ENCODE results near the gene TEKT1. TPM values are rescaled to one million over a fixed set of nuclear protein-coding genes. Genes with fewer than 3 reads are reported as not detected.
A peak's percentile ranks its signal among the peaks of the same experiment; 100 is the strongest.
"Not testable (repeated sequence)": the region's sequence is repeated elsewhere in the genome, so short reads cannot be mapped to it uniquely, and the experiment has no call there.

TEKT1 gene
- total and polyA plus RNA-seq, 9 of the 15 experiments (the other 6 are each of a cell fraction or from before 2014, with no cell fraction given) = 0.06 TPM; not detected in 8

DNA sequence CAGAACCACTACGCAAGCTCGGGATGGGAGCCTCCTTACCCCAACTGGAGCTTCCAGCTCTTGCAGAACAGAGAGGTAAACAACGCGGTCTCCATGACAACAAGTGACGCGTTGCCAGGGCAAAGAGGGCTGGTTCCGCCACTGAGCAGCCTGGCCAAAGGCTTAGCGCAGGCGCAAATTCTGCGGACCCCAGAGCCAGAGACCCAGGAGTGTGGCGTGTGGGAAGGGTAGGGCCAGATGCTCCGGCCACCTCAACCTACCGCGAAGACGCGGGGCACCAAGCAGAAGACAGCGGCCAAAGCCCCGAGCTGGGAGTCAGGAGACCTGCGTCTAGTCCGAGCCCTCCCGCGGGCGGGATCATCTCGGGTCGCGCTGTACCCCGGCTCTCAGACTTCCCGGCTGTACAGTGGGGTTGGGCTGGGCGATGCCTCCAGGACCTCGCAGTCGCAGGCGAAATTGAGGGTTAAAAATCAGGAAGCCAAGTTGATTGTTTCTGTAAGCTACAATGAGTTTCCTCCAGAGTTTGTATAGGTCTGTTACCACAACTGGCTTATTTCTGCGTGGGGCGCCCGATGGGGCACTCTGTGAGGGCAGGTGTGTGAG, at the start of gene TEKT1 (continued):
- TF ChIP-seq FOXJ3 (CRISPR knock-in tag; IDR thresholded peaks at IDR 0.05) = peak; percentile 61; the same call in 1 of the 2 replicates
- TF ChIP-seq, protein P1, sequence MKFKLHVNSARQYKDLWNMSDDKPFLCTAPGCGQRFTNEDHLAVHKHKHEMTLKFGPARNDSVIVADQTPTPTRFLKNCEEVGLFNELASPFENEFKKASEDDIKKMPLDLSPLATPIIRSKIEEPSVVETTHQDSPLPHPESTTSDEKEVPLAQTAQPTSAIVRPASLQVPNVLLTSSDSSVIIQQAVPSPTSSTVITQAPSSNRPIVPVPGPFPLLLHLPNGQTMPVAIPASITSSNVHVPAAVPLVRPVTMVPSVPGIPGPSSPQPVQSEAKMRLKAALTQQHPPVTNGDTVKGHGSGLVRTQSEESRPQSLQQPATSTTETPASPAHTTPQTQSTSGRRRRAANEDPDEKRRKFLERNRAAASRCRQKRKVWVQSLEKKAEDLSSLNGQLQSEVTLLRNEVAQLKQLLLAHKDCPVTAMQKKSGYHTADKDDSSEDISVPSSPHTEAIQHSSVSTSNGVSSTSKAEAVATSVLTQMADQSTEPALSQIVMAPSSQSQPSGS (CRISPR knock-in tag; IDR thresholded peaks at IDR 0.05) = no peak
- peak; percentile 88 for TF ChIP-seq FOXJ2 (tag; IDR thresholded peaks at IDR 0.05)
- peak; percentile 72 for TF ChIP-seq CREM (IDR thresholded peaks at IDR 0.05; ENCODE audit: low read depth)

DNA sequence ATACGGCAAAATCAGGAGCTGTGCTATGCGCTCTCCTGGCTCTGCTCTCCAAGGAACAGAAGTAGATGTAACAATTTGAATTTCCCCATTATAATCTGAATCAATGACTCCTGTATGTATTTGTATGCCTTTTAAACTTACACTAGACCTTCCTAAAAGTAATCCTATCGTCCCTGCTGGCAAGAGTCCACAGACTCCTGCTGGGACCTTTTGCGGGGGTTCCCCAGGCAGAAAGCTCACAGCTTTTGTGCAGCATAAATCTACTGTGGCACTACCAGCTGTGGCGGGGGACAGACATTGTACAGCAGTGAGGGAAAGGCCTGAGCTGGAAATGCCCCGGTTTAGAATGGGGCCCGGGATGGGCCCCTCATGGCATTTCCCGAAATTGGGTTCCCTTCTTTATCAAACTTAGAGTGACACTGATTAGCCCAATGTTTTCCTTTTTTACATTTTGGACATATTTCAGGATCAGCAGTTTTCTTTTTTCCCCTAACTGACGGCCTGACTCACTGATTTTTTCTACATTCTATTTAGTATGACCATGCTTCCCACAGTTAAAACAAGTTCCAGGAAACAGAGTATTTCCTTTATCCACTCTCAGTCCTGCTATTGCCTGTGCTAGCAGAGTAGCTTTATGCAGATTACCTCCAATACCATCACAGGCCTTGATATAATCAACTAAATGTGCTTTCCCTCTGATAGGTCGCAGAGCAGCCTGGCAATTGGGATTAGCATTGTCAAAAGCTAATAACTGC, 47.9 kb upstream of the TEKT1 start:
- H3K27ac ChIP-seq (ENCODE audit: extremely low read depth, low read depth, low read length); H4K20me1 ChIP-seq (replicated peaks; ENCODE audit: control insufficient read depth, insufficient read depth, low read length); BruUV-seq (replicated peaks); H2AFZ ChIP-seq (ENCODE audit: low read depth, low read length); FAIRE-seq; in situ Hi-C loops (cut with MboI); H3K4me3 ChIP-seq; CTCF ChIA-PET (ENCODE audit: low intra/inter-chr PET ratio); H3K9me1 ChIP-seq (ENCODE audit: control insufficient read depth, insufficient read depth, low read length); DNase-seq (ENCODE audit: extremely low read depth in 1 of 4, low spot score in 3 of 4); H3K4me1 ChIP-seq (replicated peaks in 1 of 2; ENCODE audit: control insufficient read depth in 2 of 2, insufficient read depth in 2 of 2, low read length in 2 of 2); H3K36me3 ChIP-seq (ENCODE audit: control insufficient read depth, insufficient read depth, low read length); H3K27me3 ChIP-seq (ENCODE audit: control insufficient read depth in 2 of 2, insufficient read depth in 2 of 2, low read length in 2 of 2); H3K4me2 ChIP-seq (ENCODE audit: insufficient read depth, low read length); intact Hi-C loops (cut with micrococcal nuclease); ATAC-seq; H3K9ac ChIP-seq (ENCODE audit: insufficient read depth in 1 of 2, low read depth in 2 of 2, low read length in 2 of 2); H3K79me2 ChIP-seq (ENCODE audit: control insufficient read depth, insufficient read depth, low read length); H3K9me3 ChIP-seq (replicated peaks; ENCODE audit: control insufficient read depth, insufficient read depth, low read depth, low read length): not testable (repeated sequence)
- WGBS (ENCODE audit: insufficient coverage, low coverage, missing lambda C conversion rate) = 23% methylated on average over 8 of the region's 10 CpGs
- POLR2A ChIA-PET = interaction anchor here (1.5 kb wide), 1 partner anchor 10 kb away, joined by 4 read pairs; no protein-coding TSS in a partner anchor

DNA sequence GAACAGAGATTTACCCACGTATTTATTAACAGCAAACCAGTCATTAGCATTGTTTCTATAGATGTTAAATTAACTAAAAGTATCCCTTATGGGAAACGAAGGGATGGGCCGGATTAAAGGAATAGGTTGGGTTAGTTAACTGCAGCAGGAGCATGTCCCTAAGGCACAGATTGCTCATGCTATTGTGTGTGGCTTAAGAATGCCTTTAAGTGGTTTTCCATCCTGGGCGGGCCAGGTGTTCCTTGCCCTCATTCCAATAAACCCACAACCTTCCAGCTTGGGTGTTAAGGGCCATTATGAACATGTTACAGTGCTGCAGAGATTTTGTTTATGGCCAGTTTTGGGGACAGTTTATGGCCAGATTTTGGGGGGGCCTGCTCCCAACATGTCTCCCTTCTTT, 43.7 kb upstream of the TEKT1 start:
- H3K9me1 ChIP-seq (ENCODE audit: control insufficient read depth, insufficient read depth, low read length); H3K27ac ChIP-seq (ENCODE audit: extremely low read depth, low read depth, low read length); H3K36me3 ChIP-seq (ENCODE audit: control insufficient read depth, insufficient read depth, low read length); in situ Hi-C loops (cut with MboI); intact Hi-C loops (cut with micrococcal nuclease); H3K79me2 ChIP-seq (ENCODE audit: control insufficient read depth, insufficient read depth, low read length); CTCF ChIA-PET (ENCODE audit: low intra/inter-chr PET ratio); DNase-seq (ENCODE audit: extremely low read depth in 1 of 4, low spot score in 3 of 4); H4K20me1 ChIP-seq (replicated peaks; ENCODE audit: control insufficient read depth, insufficient read depth, low read length); H3K9me3 ChIP-seq (replicated peaks; ENCODE audit: control insufficient read depth, insufficient read depth, low read depth, low read length); H3K27me3 ChIP-seq (ENCODE audit: control insufficient read depth in 2 of 2, insufficient read depth in 2 of 2, low read length in 2 of 2); H3K4me2 ChIP-seq (ENCODE audit: insufficient read depth, low read length); H3K4me3 ChIP-seq; H3K4me1 ChIP-seq (replicated peaks in 1 of 2; ENCODE audit: control insufficient read depth in 2 of 2, insufficient read depth in 2 of 2, low read length in 2 of 2); H3K9ac ChIP-seq (ENCODE audit: insufficient read depth in 1 of 2, low read depth in 2 of 2, low read length in 2 of 2); ATAC-seq; FAIRE-seq; BruUV-seq (replicated peaks); H2AFZ ChIP-seq (ENCODE audit: low read depth, low read length): not testable (repeated sequence)
- WGBS (ENCODE audit: insufficient coverage, low coverage, missing lambda C conversion rate) = 3% methylated on average over 4 of the region's 4 CpGs
- POLR2A ChIA-PET = interaction anchor here (0.6 kb wide), 1 partner anchor 19 kb away, joined by 3 read pairs; no protein-coding TSS in a partner anchor
